GM12878 (cell line): ENCODE measurements around the gene PACSIN3. TPM values are rescaled to one million over a fixed set of nuclear protein-coding genes. Genes with fewer than 3 reads are reported as not detected.

Experiments used
- ATAC-seq: fragments of 200-7000 bp; cut with Tn5 transposase; 3 replicates; pipeline ENCODE4 v1.9.1; 2020; ENCODE audit warnings: mild to moderate bottlenecking, moderate library complexity
- BruUV-seq: library from RNA; stranded (reverse); fragments of 400-500 nt; replicated peaks from 2 replicates; lab custom pipeline; 2021; lab: Mats Ljungman, UMichigan
- CTCF ChIA-PET: fragments of 300-600 bp; sonication (Branson Sonifier 250); formaldehyde crosslinking; extraction: SDS; loops from one replicate; lab custom pipeline; 2021; ENCODE audit warnings: inconsistent platforms; lab: Yijun Ruan, JAX
- POLR2A ChIA-PET: fragments of 350-600 bp; formaldehyde crosslinking; extraction: SDS; loops from one replicate; lab custom pipeline; 2021; ENCODE audit warnings: inconsistent platforms; lab: Charles Lee
- RAD21 ChIA-PET: fragments of 300-600 bp; sonication (Branson Sonifier 250); formaldehyde crosslinking; loops from one replicate; lab custom pipeline; 2023; ENCODE audit warnings: antibody characterized with exemption; ENCODE audit not compliant: unreplicated experiment; lab: Charles Lee
- SMC1A ChIA-PET: fragments of 300-600 bp; sonication (Branson Sonifier 250); formaldehyde crosslinking; loops from one replicate; lab custom pipeline; 2023; ENCODE audit not compliant: unreplicated experiment, uncharacterized antibody; lab: Charles Lee
- DNase-seq: peaks from one replicate; pipeline ENCODE4 v3.0.0-alpha.2; 2011; ENCODE audit warnings: low read depth, low spot score
- FAIRE-seq: peaks from 3 replicates; lab custom pipeline; 2011; peaks lifted over from hg19 to GRCh38; lab: Jason Lieb, UNC
- H2AFZ ChIP-seq: 2 replicates; pipeline ENCODE4 v1.6.0; 2011; ENCODE audit warnings: low read depth, low read length, control low read depth; ENCODE audit not compliant: control insufficient read depth
- H3K27ac ChIP-seq: 2 replicates; pipeline ENCODE4 v1.5.1; 2011; ENCODE audit warnings: control low read depth; ENCODE audit not compliant: control insufficient read depth, insufficient read depth
- H3K27me3 ChIP-seq, 2 experiments: replicated peaks in 1 of 2; 2 replicates each; pipeline versions ENCODE4 v1.6.0 to v1.6.1; 2011; ENCODE audit warnings: low read length in 1 of 2; ENCODE audit not compliant: control insufficient read depth in 2 of 2, insufficient read depth in 2 of 2
- H3K36me3 ChIP-seq, 2 experiments: 2 replicates each; pipeline ENCODE4 v1.5.1; 2011; ENCODE audit warnings: low read length in 1 of 2; ENCODE audit not compliant: control insufficient read depth in 2 of 2, insufficient read depth in 2 of 2
- H3K4me1 ChIP-seq: 2 replicates; pipeline ENCODE4 v1.6.1; 2011; ENCODE audit warnings: mild to moderate bottlenecking, low read length, moderate library complexity, mixed read lengths; ENCODE audit not compliant: control insufficient read depth, insufficient read depth
- H3K4me2 ChIP-seq: 2 replicates; pipeline ENCODE4 v1.6.0; 2011; ENCODE audit warnings: control low read depth; ENCODE audit not compliant: control insufficient read depth, insufficient read depth
- H3K4me3 ChIP-seq: fragments of 200-600 bp; sonication (generic); 2 replicates; pipeline ENCODE4 v1.5.1; 2016
- H3K79me2 ChIP-seq: 2 replicates; pipeline ENCODE4 v1.6.0; 2011; ENCODE audit warnings: low read length; ENCODE audit not compliant: control insufficient read depth, insufficient read depth
- H3K9ac ChIP-seq: 2 replicates; pipeline ENCODE4 v1.8.0; 2011; ENCODE audit warnings: low read length, control low read depth, mixed read lengths; ENCODE audit not compliant: control insufficient read depth, insufficient read depth
- H3K9me3 ChIP-seq: replicated peaks from 3 replicates; pipeline ENCODE4 v1.5.1; 2011; ENCODE audit warnings: mild to moderate bottlenecking, low read length; ENCODE audit not compliant: control insufficient read depth, insufficient read depth
- H4K20me1 ChIP-seq: 2 replicates; pipeline ENCODE4 v1.6.0; 2011; ENCODE audit not compliant: control insufficient read depth, insufficient read depth
- CBFB ChIP-seq: IDR thresholded peaks from 2 replicates; pipeline ENCODE4 v1.6.1; 2016; ENCODE audit warnings: antibody characterized with exemption, low read depth
- CUX1 ChIP-seq: IDR thresholded peaks from 2 replicates; pipeline ENCODE4 v1.6.1; 2012; ENCODE audit warnings: improper control_type of control experiment, low read depth, low read length; ENCODE audit not compliant: insufficient replicate concordance
- EED ChIP-seq: sonication (generic); IDR thresholded peaks from 2 replicates; pipeline ENCODE4 v1.6.1; 2016; ENCODE audit warnings: antibody characterized with exemption, low read depth
- EP300 ChIP-seq, 2 experiments: fragments of 150-350 bp in 1 of 2; IDR thresholded peaks; 2 replicates each; pipeline ENCODE4 v1.6.1; 2011 to 2012; ENCODE audit warnings: low read depth in 2 of 2, low read length in 2 of 2, borderline replicate concordance in 1 of 2, improper control_type of control experiment in 1 of 2, inconsistent platforms in 1 of 2; ENCODE audit not compliant: control insufficient read depth in 1 of 2
- HCFC1 ChIP-seq: fragments of 150-350 bp; IDR thresholded peaks from 2 replicates; pipeline ENCODE4 v1.6.1; 2014; ENCODE audit warnings: low read length
- MAX ChIP-seq: IDR thresholded peaks from 2 replicates; pipeline ENCODE4 v1.6.1; 2012; ENCODE audit warnings: low read depth, low read length, improper control_type of control experiment
- MEF2A ChIP-seq: IDR thresholded peaks from 2 replicates; pipeline ENCODE4 v1.6.1; 2011; ENCODE audit warnings: low read depth, mild to moderate bottlenecking, low read length, moderate library complexity; ENCODE audit not compliant: insufficient read depth
- POLR2AphosphoS2 ChIP-seq: IDR thresholded peaks from 2 replicates; pipeline ENCODE4 v1.6.1; 2011; ENCODE audit warnings: low read depth, mild to moderate bottlenecking, low read length, improper control_type of control experiment, moderate library complexity
- TCF7 ChIP-seq: IDR thresholded peaks from 2 replicates; pipeline ENCODE4 v1.6.1; 2014; ENCODE audit warnings: antibody characterized with exemption, borderline replicate concordance
- YY1 ChIP-seq: IDR thresholded peaks from 2 replicates; pipeline ENCODE4 v1.6.1; 2011; ENCODE audit warnings: low read depth, mild to moderate bottlenecking, low read length
- WGBS: methylation state at CpG from one replicate; pipeline ENCODE4 v1.1.6; 2016; ENCODE audit warnings: low lambda C conversion rate; ENCODE audit not compliant: insufficient replicate concordance, insufficient coverage; ENCODE audit errors: missing lambda C conversion rate; 5-methylcytosine and 5-hydroxymethylcytosine counted together
- in situ Hi-C: fragments of 300-500 bp; cut with MboI; formaldehyde crosslinking; loops from 9 replicates; pipeline ENCODE4 v1.14.3; 2018; ENCODE audit warnings: mixed read lengths
- intact Hi-C: fragments of 100-400 bp; cut with micrococcal nuclease; formaldehyde crosslinking; loops from one replicate; pipeline ENCODE4 v1.14.2; 2022; ENCODE audit not compliant: unreplicated experiment
- polyA plus RNA-seq, 11 experiments: library from polyadenylated mRNA; depleted of rRNA in 4 of 11; unstranded in 6 of 11; stranded (reverse) in 5 of 11; fragments of >200 nt; fragmentation: Nextera tagmentation in 4 of 11; fragmentation: Illumina TruSeq in 1 of 11; extraction: Ambion mirVana in 4 of 11; extraction: Trizol in 1 of 11; gene quantifications; 1 replicate in 1 of 11; 2 replicates in 10 of 11; pipeline versions ENCODE4 v1.2.1 to v1.2.3, GENCODE V29; 2011 to 2016; ENCODE audit warnings: inconsistent platforms in 2 of 11, missing spikeins in 2 of 11, low read depth in 1 of 11
- total RNA-seq, 4 experiments: library from RNA; depleted of rRNA in 3 of 4; stranded (reverse); fragments of >200 nt in 3 of 4; fragmentation: Illumina TruSeq in 1 of 4; extraction: Trizol in 1 of 4; gene quantifications; 2 replicates each; pipeline versions ENCODE4 v1.2.1 to v1.2.3, GENCODE V29; 2013 to 2021

PACSIN3 gene
- total and polyA plus RNA-seq, 10 of the 15 experiments (the other 5 are each of a cell fraction or from before 2014, with no cell fraction given) = 0.05 to 0.82 (median 0.22) TPM; not detected in 1

GRCh38 chr11:47175746-47176327 is 10.4 kb downstream of the PACSIN3 start (continued):
- TF ChIP-seq MAX = no peak
- no peak for TF ChIP-seq MEF2A
- no peak for TF ChIP-seq TCF7
- TF ChIP-seq EP300 (IDR thresholded peaks at IDR 0.05; ENCODE audit: borderline replicate concordance in 1 of 2, control insufficient read depth in 1 of 2, low read depth in 2 of 2, low read length in 2 of 2) = no peak
- no peak for TF ChIP-seq POLR2AphosphoS2

- RAD21 ChIA-PET = interaction anchor here (0.6 to 1.5 kb wide), 3 partner anchors 76 to 282 kb away, joined by 4 to 5 read pairs (median 4); no protein-coding TSS in a partner anchor
- in situ Hi-C loops (no loop called here), intact Hi-C loops (loop anchor here (10.0 kb wide), 1 partner anchor 672 kb away; the partner anchor contains the start of gene NUP160)
- Histone ChIP-seq H3K27ac (no peak overlapping the region), H4K20me1 (peaks cover 4% of the 10 kb centered on the region; the same call in 1 of the 2 replicates), H3K27me3 (no peaks in the 10 kb centered on the region), H3K4me2 (no peak overlapping the region), H3K9me3 (no peaks in the 10 kb centered on the region), H3K4me1 (peaks cover 11% of the 10 kb centered on the region), H3K36me3 (peaks cover 21 to 23% of the 10 kb centered on the region in 2 experiments; a peak in 3 of 4 replicates), H3K9ac (no peak overlapping the region), H3K79me2 (peaks cover 32% of the 10 kb centered on the region), H2AFZ (no peak overlapping the region), H3K4me3 (no peak overlapping the region)
- POLR2A ChIA-PET = no interaction called here
- CTCF ChIA-PET = interaction anchor here (0.9 to 2.3 kb wide), 4 partner anchors 10 to 240 kb away, joined by 3 to 9 read pairs (median 8); no protein-coding TSS in a partner anchor
- DNase-seq = no peak
- FAIRE-seq = no peak
- SMC1A ChIA-PET = no interaction called here
- BruUV-seq = no TSS peak
- no peak for TF ChIP-seq CUX1
- TF ChIP-seq CBFB = no peak
- no peak for TF ChIP-seq YY1
- TF ChIP-seq HCFC1 = no peak
- no peak for TF ChIP-seq EED
- no peak for ATAC-seq
- WGBS = 84% methylated on average over 6 of the region's 6 CpGs
Measured at GRCh38 chr11:47172740-47173336, 13.4 kb downstream of the PACSIN3 start.
